Tibial artery (tissue), 4 donors: ENCODE results near the gene SLC25A13.
"Not testable (repeated sequence)": the region's sequence is repeated elsewhere in the genome, so short reads cannot be mapped to it uniquely, and the experiment has no call there.

Experiments
- DNase-seq, 2 donors: peaks; one replicate each; pipeline ENCODE4 v3.0.0-alpha.2; 2019
- H3K27ac ChIP-seq, 2 donors: fragments of 200-600 bp; sonication (generic) in 1 of 2; 1 replicate in 1 of 2; 2 replicates in 1 of 2; pipeline ENCODE4 v1.5.1; 2018 to 2019; ENCODE audit warnings: mild to moderate bottlenecking in 1 of 2
- H3K27me3 ChIP-seq, 2 donors: fragments of 200-600 bp; sonication (generic) in 1 of 2; one replicate each; pipeline versions ENCODE4 v1.5.1 to v1.6.0; 2016 to 2019
- H3K36me3 ChIP-seq, 3 donors: fragments of 200-600 bp; sonication (generic) in 2 of 3; one replicate each; pipeline ENCODE4 v1.5.1; 2016 to 2019; ENCODE audit warnings: mild to moderate bottlenecking in 2 of 3
- H3K4me1 ChIP-seq, 4 donors: fragments of 200-600 bp; sonication (generic) in 2 of 4; 1 replicate in 3 of 4; 2 replicates in 1 of 4; pipeline ENCODE4 v1.5.1; 2016 to 2019
- H3K4me3 ChIP-seq, 2 donors: fragments of 200-600 bp; sonication (generic) in 1 of 2; 1 replicate in 1 of 2; 2 replicates in 1 of 2; pipeline ENCODE4 v1.5.1; 2018 to 2019; ENCODE audit warnings: mild to moderate bottlenecking in 2 of 2
- H3K9me3 ChIP-seq, 3 donors: fragments of 200-600 bp; sonication (generic) in 1 of 3; one replicate each; pipeline ENCODE4 v1.5.1; 2016 to 2019
- intact Hi-C: fragments of 100-400 bp; cut with DNase I; formaldehyde crosslinking; loops from one replicate; pipeline ENCODE4 v1.15.0; 2023; ENCODE audit warnings: low total_unique reads
- TF ChIP-seq, protein P1 (sequence below), 2 experiments: fragments of 200-600 bp in 1 of 2; fragments of 450-650 bp in 1 of 2; IDR thresholded peaks; one replicate each; pipeline ENCODE4 v1.5.1; 2017 to 2019; ENCODE audit warnings: antibody characterized with exemption in 2 of 2, mild to moderate bottlenecking in 1 of 2, moderate library complexity in 1 of 2

SLC25A13 gene

DNA sequence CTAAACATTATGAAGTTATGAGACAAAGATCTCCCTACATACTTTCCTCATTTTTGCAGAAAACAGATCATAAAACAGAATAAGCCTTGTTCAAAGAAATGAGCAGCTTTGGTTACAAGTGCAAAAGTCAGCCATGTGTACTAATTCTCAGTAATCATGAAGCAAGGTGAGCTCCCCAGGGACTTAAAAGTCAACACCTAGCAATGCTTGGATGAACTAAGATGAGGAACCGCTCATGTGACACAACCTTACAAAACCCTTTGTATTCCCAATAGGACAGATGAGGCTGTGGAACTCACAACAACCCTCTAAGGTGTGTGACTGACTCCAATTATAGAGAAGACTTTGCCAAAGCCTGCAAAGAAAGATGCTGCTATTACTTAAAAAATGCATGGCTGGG, 154.5 kb downstream of the SLC25A13 start:
- TF ChIP-seq, protein P1, sequence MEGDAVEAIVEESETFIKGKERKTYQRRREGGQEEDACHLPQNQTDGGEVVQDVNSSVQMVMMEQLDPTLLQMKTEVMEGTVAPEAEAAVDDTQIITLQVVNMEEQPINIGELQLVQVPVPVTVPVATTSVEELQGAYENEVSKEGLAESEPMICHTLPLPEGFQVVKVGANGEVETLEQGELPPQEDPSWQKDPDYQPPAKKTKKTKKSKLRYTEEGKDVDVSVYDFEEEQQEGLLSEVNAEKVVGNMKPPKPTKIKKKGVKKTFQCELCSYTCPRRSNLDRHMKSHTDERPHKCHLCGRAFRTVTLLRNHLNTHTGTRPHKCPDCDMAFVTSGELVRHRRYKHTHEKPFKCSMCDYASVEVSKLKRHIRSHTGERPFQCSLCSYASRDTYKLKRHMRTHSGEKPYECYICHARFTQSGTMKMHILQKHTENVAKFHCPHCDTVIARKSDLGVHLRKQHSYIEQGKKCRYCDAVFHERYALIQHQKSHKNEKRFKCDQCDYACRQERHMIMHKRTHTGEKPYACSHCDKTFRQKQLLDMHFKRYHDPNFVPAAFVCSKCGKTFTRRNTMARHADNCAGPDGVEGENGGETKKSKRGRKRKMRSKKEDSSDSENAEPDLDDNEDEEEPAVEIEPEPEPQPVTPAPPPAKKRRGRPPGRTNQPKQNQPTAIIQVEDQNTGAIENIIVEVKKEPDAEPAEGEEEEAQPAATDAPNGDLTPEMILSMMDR (IDR thresholded peaks at IDR 0.05), result no peak
- no peaks in the 10 kb centered on the region for H3K27me3 ChIP-seq
- intact Hi-C loops, result no loop called here
- DNase-seq, result no peak
- no peak overlapping the region for H3K27ac ChIP-seq
- peaks cover 0 to 8% (median 0%) of the 10 kb centered on the region in 4 donors for H3K4me1 ChIP-seq
- no peak overlapping the region for H3K4me3 ChIP-seq
- H3K36me3 ChIP-seq, result peaks cover 10 to 41% (median 18%) of the 10 kb centered on the region in 3 donors
- H3K9me3 ChIP-seq, result no peaks in the 10 kb centered on the region

DNA sequence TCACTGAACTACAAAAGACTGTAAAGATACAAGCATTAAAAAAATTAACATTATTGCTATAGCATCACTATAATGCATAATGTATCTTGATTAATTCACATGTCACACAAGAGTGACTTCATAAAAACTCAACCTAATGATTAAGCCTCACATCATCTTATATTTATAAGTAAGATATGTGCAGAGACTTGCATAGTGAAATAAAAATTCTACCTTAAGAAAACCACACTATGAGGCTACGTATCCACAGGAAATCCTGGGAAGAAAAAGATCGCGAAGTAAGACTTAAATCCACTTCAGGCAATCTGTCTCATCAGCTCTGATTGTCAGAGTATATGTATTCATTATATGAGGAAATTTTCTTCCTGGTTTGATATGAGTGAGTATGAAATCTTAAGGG, 160.0 kb downstream of the SLC25A13 start:
- no peaks in the 10 kb centered on the region for H3K4me1 ChIP-seq
- H3K27me3 ChIP-seq, result no peaks in the 10 kb centered on the region
- H3K9me3 ChIP-seq, result no peaks in the 10 kb centered on the region
- no peak for DNase-seq
- no peak overlapping the region for H3K27ac ChIP-seq
- peaks cover 16 to 24% (median 19%) of the 10 kb centered on the region in 3 donors for H3K36me3 ChIP-seq
- TF ChIP-seq, protein P1 (IDR thresholded peaks at IDR 0.05), result no peak
- H3K4me3 ChIP-seq, result no peak overlapping the region
- intact Hi-C loops, result no loop called here

DNA sequence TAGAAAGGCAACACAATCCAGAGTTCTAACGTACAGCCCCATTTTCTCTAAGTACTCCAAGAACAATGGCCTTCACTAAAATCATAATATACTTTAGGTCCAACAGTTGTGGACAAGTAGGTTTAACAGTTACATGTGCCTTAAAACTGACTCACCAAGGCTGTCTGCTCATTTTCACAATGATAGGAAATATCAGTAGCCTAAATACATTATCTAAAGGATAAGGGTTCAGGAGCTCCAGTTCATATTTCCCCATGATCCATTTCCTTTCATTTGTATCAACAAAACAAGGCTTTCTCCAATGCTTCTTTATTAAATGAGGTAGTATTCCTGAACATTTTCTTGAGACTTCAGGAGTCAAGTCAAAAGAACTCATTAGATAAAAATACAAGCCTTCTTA, 164.0 kb downstream of the SLC25A13 start:
- TF ChIP-seq, protein P1 (IDR thresholded peaks at IDR 0.05), result no peak
- intact Hi-C loops, result no loop called here
- H3K4me1 ChIP-seq, result no peaks in the 10 kb centered on the region
- no peaks in the 10 kb centered on the region for H3K9me3 ChIP-seq
- no peak overlapping the region for H3K4me3 ChIP-seq
- H3K27me3 ChIP-seq, result no peaks in the 10 kb centered on the region
- no peak overlapping the region for H3K27ac ChIP-seq
- H3K36me3 ChIP-seq, result peaks cover 13 to 24% (median 16%) of the 10 kb centered on the region in 3 donors
- DNase-seq, result no peak

DNA sequence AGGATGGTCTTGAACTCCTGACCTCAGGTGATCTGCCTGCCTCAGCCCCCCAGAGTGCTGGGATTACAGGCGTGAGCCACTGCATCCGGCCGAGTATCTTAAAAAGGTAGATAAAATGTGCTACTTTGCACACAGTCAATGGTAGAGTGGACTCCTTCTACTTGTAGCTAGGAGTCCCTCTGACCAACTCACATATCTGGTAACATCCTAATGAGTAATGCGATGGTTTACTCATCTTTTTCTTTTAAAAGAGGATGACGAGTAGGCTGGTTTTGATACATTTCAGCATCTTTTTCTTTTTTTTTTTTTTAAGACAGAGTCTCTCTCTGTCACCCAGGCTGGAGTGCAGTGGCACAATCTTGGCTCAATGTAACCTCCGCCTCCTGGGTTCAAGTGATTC, 167.4 kb downstream of the SLC25A13 start:
- H3K36me3 ChIP-seq, result peaks cover 15 to 24% (median 17%) of the 10 kb centered on the region in 3 donors
- H3K9me3 ChIP-seq, H3K27me3 ChIP-seq, H3K4me3 ChIP-seq, H3K27ac ChIP-seq, H3K4me1 ChIP-seq, intact Hi-C loops, DNase-seq: not testable (repeated sequence)

DNA sequence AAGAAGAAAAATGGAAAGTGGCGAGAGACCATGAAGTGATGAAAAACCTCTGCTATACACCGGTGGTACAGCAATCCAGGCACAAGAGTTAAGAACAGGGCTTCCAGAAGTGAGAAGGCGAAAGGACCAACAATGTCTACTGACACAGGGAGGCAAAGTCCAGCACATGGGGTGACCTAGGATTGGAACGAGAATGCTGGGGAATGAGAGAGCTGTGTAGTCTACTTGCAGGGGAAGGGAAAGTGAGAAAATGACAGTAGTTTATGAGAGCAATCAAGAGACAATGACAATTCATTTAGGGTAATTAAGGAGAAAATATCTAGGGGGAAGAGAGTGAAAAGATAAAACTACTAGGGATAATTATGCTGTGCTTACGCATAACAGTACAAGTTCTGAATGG, 169.2 kb downstream of the SLC25A13 start:
- H3K4me3 ChIP-seq, result no peak overlapping the region
- no peak overlapping the region for H3K27ac ChIP-seq
- H3K27me3 ChIP-seq, result no peaks in the 10 kb centered on the region
- TF ChIP-seq, protein P1 (IDR thresholded peaks at IDR 0.05), result no peak
- no peaks in the 10 kb centered on the region for H3K4me1 ChIP-seq
- no peak for DNase-seq
- intact Hi-C loops, result no loop called here
- H3K9me3 ChIP-seq, result no peaks in the 10 kb centered on the region
- H3K36me3 ChIP-seq, result peaks cover 18 to 19% (median 18%) of the 10 kb centered on the region in 3 donors

DNA sequence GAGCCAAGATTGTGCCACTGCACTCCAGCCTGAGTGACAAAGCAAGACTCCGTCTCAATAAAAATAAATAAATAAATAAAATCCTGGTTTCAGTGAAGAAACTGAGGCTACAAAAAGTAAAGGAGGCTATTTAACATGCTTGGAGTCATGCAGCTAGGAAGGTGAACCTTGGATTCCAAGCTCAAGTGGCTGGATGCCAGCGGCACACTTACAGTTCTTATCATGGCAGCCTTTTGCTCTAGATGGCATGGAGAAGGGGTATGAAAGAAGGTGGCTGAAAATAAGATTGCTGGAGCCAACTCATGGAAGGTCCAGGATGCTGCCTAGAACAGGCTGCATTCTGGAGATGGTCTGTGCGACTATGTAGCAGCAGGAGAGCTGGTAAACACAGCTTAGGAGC, 170.0 kb downstream of the SLC25A13 start:
- Histone ChIP-seq H3K4me3 (no peak overlapping the region), H3K36me3 (peaks cover 10 to 21% (median 12%) of the 10 kb centered on the region in 3 donors), H3K9me3 (no peaks in the 10 kb centered on the region), H3K4me1 (no peaks in the 10 kb centered on the region), H3K27ac (no peak overlapping the region), H3K27me3 (no peaks in the 10 kb centered on the region)
- intact Hi-C loops, result no loop called here
- TF ChIP-seq, protein P1 (IDR thresholded peaks at IDR 0.05), result no peak
- no peak for DNase-seq
